Hematopoietic multipotent progenitor cell (in vitro differentiated cells): ENCODE data around the gene SLC30A9. TPM values are rescaled to one million over a fixed set of nuclear protein-coding genes. Genes with fewer than 3 reads are reported as not detected.

ENCODE experiments used
- DNase-seq, 3 donors: peaks; one replicate each; pipeline ENCODE4 v3.0.0-alpha.2; 2011 to 2015; ENCODE audit warnings: low read depth in 2 of 3, low spot score in 2 of 3
- total RNA-seq: library from RNA; depleted of rRNA; stranded (reverse); fragments of >200 nt; gene quantifications from one replicate; pipeline ENCODE4 v1.2.3, GENCODE V29; 2012

Gene SLC30A9
- 46.0 TPM for total RNA-seq

DNA sequence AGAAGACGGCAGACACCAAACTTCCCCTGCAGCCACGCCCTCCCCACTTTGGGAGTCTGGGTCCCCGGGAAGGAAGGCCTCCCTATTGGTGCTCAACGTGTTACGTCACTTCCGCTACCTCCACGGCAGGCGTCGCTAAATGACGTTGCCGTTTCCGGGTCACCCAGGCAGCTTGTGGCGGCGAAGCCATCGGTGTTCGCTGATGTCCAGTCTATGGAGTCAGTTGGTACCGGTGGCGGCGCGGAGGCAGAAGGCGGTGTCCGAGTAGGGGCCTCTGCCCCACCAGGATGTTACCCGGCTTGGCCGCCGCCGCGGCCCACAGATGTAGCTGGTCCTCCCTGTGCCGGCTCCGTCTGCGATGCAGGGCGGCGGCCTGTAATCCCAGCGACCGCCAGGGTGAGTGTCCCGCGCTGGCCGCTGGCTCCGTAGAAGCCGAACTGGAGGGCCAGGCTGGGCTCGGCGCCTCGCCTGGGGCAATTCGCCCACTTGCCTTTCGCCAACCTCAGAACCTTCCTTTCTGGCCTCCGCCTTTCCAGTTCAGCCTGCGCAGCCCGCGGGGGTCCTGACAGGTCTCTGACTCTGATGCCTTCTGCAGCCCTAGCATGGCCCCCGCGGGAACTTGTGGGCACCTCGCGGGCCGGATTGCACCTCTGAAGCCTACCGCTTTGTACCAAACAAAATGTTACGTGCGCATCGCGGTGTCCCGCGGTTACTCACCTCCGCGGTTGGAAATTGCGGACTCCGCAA is at the start of gene SLC30A9:
SLC30A9 (plus strand) TSS at position 166 of the 747 bp plus-strand sequence; CDS start at position 288, 122 bp downstream.
- DNase-seq = peak; percentile 91 to 97 (median 96)

DNA sequence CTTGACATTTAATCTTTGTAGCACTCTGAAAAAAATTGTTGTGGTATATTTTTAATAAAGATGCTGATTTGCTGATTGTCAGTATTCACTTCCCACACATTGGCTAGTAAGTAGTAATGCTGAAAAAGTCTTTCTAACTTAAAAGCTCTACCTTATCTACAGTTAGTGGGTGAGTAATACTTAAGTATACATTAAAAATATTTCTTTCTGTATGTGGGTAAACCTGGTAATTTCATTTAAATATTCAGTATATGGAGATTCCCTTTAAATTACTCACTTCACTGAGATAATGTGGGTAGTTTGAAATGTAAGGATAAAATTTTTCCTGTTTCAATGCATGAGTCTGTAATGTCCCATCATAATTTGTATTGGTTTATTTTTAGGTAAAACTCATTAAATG is 49.5 kb upstream of the SLC30A9 start:
- DNase-seq = no peak

DNA sequence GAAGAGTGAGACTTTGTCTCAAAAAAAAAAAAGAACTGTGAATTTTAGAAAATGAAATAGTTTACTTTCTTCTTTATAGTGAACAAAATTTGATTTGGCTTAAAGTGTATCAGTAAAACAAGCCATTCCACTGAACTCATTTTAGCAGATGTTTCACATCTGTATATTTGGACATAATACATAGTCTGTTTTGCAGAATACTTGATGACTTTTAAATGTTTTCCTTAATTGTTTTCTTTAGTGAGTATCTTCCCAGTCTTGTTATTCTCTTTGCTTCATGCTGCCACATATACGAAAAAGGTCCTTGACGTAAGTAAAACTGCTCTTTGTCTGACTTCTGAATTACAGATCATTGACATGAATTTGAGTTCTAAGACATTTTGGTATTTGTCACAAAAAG is 46.8 kb upstream of the SLC30A9 start:
- DNase-seq = no peak

DNA sequence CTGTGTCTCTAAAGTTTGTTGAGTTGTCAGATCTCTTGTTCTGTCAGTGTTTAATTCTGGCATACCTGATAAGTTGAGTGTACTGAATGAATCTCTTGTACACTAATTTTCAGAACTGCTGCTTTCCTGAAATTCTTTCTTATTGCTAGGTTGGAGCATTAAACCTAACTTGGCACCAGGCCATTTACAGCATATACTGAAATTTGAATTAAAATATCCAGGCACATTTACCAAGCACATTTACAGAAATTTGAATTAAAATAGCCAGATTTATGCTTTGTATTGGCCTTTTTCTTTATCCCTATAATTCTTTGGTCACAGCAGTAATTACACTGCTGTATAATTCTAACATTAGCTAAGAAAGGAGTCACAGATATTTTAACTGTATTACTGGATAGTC is 46.2 kb upstream of the SLC30A9 start:
- DNase-seq = no peak

DNA sequence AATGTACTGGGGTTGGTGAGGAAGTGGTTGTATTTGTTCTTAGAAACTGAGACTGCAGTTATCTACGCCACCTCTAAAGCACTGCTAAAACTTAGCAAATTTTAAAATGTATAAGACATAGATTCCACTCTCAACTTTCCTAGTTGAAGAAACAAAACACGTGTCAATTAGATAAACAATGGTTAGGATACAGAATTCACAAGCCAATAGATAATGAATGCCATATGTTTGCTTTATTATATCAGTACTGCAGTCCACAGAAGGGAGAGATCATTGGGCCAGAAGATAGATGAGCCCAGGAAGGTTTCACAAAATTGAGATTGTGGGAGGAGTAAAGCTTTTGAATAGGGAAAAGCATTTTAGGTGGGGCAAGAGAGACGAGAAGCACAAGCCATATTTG is 40.8 kb upstream of the SLC30A9 start:
- DNase-seq = no peak

DNA sequence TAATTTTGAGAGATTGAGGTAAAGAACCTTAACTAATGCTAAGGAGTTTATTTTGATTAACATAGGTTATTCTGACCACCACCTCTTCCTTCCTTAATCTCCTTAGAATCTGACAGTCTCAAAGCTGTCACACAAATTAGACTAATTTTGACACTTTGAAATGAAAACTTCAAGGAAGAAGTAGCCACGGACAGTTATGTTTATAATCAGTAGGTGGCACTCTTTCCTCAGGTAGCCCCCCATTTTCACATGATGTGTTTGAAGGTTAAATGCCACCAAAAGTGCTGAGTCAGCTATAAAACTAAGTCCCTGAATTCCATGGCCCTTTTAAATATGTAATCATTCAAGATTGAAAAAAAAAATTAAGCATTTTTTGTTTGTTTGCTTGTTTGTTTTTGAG is 32.7 kb upstream of the SLC30A9 start:
- DNase-seq = peak in 2 of 3 donors; percentile 53 to 70

DNA sequence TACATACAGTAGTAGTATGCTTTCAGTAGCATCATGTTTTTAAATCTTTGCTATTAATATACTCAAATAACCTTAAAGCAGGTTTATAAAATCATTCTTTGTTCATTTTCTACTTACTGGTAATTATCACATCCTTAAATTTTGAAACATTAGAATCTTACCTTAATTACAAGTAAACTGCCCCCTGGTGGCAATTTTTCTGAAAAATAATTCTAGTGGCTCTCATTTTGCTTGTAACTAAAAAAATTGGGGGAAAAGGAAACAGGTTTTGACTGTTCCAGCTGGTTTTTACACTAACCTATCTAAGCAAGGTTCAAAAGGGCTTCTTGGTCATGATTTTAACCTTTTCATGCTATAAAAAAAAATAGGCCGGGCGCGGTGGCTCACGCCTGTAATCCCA is 27.2 kb upstream of the SLC30A9 start:
- DNase-seq = peak in 2 of 3 donors; percentile 30 to 75

DNA sequence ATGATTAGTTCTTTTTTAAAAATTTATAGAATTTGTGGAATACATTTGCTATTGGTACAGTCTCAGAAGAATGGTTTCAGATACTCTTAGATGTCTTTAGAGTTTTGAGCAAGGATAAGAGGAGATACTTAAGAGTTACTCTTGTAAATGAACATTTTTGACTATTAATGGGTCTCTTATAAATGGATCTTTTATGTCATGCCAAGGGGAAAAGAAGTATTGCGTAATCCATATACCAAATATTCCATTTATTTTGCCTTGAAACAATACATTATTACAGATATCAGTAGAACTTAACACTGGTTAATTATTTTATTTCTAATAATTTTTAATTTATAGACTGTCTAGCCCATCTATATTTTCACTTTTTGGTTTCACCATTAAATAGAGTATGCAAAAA is 25.9 kb upstream of the SLC30A9 start:
- DNase-seq = no peak

DNA sequence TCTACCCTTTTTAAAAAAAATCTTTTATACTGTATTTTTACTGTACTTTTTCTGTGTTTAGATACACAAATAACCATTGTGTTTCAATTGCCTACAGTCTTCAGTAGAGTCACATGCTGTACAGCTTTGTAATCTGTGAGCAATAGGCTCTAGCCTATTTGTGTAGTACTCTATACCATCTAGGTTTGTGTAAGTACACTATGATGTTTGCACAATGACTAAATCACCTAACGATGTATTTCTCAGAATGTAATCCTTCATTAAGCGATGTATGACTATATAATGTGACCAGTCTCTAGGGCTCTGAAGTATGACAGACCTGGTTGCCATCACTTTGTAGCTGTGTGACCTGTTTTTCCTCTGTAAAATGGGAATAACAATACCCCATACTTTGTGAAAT is 22.9 kb upstream of the SLC30A9 start:
- no peak for DNase-seq

DNA sequence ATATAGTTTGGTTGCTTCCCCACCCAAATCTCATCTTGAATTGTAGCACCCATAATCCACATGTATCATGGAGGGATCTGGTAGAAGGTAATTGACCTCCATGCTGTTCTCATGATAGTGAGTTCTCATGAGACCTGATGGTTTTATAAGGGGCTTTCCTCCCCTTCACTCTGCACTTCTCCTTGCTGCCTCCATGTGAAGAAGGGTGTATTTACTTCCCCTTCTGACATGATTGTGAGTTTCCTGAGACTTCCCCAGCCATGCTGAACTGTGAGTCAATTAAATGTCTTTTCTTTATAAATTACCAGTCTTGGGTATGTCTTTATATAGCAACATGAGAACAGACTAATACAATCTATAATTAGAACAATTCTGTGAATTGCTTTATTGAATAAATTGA is 20.7 kb upstream of the SLC30A9 start:
- DNase-seq = peak in 1 of 3 donors; percentile 7

DNA sequence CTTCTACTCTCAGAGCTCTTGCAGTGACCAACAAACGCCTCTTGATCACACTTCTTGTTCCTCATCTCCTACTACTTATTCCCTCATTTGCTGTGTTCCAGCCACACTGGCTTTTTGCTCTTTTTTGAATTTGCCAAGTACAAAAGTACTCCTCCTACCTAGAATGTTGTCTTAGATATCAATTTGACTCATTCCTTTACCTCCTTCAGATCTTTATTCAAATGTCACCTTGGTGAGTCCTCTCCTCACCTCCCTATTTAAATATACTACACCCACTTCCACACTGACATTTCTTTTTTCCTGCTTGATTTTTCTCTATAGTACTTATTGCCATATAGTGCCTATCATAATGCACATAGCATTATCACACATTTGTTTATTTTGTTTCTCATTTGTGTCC is 15.0 kb upstream of the SLC30A9 start:
- no peak for DNase-seq

DNA sequence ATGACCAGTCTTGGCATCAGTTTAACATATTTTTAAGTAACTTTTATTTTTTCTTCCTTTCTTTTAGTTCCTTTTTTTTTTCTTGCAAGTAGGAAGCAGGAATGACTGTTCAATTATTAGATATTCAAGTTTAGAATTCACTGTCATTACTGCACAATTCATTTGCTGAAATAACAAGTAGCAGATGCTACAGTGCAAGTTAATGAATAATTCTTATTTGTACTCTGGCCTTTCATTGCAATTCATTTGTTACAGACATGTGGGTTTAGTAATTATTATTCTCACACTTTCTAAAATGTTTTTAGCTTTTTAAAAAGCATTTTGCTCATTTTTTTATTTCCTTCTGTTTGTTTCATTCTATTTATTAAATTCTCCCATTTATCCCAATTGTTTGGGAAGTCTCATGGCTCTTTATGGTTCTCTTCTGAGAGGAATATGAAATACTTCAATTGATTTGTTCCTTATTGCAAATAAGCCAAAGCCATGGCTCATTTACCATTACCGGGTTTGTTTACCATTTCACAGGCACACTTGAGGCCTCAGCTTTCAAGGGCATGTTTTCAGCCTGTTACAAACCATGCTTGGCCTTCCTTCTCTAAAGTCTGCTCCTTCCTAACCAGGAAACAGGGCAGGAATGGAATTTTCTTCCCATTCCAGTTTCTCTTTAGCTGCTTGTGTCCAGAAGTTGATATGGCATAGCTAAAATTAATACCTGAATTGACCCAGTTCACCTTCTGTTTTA is 13.4 kb upstream of the SLC30A9 start:
- no peak for DNase-seq

DNA sequence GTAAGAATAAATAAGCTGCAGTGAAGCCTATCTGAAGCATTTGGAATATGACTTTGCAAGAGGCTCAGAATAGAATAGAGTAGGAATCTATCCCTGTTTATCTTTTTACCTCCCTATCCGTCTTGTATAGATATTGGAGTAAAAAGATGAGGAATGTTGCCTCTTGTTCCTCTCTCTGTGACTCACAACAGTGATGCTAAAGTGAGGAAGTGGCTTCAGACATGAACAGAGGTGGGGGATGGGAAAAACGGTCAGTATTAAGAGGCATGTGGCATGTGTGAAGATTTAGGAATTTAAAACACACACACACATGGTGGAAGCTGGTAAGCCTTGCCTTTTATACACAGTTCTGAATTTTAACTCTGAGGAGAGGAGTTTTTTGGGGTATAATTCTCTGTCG is 12.6 kb upstream of the SLC30A9 start:
- DNase-seq = peak in 1 of 3 donors; percentile 11

DNA sequence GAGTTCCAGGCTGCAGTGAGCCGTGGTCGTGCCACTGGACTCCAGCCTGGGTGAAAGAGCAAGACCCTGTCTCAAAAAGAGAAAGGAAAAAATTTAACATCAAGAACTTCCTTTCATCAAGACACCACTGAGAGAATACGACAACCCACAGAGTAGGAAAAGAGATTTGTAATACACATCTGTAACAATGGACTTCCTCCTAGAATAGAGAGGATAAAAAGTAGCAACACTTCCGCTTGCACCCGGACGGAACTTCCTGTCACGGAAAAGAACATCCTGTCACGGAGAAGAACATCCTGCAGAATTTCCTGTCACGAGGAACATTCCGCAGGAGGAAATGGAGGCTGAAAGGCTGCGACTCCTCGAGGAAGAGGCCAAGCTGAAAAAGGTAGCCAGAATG is 8.9 kb upstream of the SLC30A9 start, which contains the start of gene DCAF4L1:
DCAF4L1 (plus strand) TSS at position 301 of the 400 bp plus-strand sequence; CDS start at position 338, 37 bp downstream.
- DNase-seq = no peak

DNA sequence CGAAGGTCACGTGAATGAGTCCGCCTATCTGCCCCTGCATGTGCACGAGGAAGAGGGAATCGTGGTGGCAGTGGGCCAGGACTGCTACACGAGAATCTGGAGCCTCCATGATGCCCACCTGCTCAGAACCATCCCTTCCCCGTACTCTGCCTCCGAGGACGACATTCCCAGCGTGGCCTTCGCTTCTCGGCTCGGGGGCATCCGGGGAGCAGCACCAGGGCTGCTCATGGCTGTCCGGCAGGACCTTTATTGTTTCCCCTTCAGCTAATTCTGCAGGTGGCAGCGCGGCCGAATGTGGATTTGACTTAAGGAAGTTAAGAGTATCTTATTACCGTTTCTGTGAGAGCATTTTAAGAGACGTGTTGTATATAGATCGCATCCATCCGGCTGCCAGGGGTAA is 7.6 kb upstream of the SLC30A9 start:
- no peak for DNase-seq

DNA sequence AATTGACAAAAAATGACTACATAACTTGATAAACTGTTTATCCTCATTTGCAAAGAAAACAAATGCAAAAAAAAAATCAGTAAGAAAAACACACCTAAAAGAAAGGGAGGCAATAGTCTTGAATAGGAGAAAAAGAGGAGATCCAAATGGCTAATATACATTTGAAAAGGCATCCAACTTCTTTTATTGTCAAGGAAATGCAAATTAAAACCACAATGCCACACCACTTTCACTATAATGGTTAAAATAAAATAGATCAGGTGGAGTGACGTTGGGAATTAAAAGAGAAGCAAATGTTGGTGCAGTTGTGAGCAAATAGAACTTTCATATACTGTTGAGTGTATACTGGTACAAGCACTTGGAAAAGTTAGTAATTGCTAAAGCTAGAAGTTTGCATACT is 5.2 kb upstream of the SLC30A9 start:
- DNase-seq = no peak

DNA sequence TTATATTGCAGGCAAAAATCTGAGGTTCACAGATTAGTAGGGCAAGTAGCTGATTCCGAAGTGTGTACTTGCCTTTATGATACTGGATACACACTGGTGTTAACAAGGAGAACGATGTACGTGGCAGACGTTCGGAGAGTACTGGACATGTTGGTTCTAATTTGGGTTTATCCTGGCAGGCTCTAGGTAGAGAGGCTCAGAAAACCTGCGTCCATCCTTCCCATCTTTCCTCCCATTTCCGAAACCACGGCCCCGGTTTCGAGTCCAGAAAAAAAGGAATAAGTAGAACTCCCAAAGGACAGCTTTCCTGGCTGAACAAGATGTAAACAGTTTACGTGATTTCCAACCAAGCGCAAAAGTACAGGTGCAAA is 351 bp upstream of the SLC30A9 start:
- no peak for DNase-seq

DNA sequence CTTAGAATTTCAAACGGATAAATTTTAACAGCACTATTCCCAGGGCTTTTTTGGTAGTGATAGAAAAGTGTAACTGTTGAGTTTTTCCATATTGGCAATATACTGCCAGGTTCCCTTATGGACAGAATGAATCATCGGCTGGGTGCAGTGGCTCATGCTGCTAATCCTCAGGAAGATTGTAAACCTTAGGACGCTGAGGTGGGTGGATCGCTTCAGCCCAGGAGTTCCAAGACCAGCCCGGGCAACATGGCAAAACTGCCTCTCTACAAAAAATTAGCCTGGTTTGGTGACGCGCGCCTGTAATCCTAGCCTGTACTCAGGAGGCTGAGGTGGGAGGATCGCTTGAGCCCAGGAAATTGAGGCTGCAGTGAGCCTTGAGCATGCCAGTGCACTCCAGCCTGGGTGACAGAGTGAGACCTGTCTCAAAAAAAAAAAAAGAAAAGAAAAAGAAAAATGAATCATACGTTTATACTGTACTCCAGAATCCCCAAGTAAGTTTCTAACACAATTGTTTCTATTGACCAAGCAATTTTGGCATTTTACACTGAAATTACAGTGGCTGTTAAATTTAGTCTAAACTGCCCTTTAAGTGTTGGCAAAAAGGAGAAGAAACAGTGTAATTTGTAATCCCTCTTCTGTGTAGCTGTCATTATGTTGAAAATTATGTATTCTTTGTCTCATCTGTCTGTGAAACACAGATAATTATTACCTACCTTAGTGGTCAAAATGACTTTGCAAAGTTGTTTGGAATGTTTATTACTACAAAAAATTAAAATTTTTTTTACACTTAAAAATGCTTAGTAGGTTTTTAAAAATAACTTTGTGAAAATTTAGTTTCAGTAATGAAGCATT is 1.8 kb downstream of the SLC30A9 start:
- DNase-seq = no peak

DNA sequence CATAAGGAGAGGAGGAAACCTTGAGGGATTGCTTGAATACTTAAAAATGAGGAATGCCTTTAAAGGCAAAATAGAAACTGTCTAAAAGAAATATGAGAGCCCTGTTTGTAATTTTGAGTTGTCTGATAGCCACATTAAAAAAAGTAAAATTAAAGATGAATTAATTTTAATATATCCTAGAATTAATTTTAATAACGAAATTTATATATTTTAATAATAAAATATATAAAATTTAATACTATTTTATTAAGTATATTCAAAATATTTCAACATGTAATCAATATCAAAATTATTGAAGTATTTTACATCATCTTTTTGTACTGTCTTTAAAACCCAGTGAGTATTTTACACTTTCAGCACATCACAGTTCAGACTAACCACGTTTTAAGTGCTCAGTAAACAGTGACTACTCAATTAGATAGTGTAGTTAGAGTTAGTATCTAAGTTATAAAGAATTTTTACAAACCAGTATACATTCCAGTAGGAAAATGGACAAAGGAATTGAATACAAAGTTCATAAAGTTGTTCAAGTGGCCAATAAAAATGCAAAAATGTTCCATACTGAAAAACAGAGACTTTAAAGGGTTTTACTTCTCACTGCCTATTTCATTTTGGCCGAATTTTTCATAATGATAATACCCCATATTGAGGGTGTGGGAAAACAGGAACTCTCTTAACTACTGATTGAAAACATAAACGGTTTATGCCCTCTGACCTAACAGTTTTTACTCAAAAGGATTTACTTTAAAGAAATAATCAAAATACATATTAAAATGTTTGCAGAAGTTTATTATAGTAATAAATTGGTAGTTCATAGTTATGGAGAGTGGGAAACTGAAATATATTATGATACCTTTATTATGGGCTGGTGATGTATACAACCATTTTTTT is 2.9 kb downstream of the SLC30A9 start:
- no peak for DNase-seq

DNA sequence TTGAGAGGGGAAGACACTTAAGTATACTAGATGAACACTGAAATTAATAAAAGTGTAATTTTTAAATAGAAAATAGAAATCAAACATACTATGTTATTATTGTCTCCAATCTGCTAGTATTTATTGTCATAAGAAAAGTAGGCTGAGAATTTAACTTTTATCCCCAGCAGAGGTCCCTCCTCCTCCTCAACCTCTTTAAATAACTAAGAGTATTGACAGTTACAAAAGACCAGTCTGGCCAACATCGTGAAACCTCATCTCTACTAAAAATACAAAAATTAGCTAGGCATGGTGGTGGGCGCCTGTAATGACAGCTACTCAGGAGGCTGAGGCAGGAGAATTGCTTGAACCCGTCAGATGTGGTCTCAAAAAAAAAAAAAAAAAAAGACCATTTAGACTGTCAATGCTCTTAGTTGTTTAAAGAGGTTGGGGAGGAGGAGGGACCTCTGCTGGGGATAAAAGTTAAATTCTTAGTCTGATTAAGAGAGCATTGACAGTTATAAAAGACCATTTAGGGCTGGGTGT is 4.2 kb downstream of the SLC30A9 start:
- DNase-seq = peak in 2 of 3 donors; percentile 11 to 24
